Astrocyte (in vitro differentiated cells and primary cell): ENCODE results near the gene CDS2.

Experiments used
- CTCF ChIP-seq: IDR thresholded peaks from 2 replicates; pipeline ENCODE4 v1.5.1; 2011; ENCODE audit warnings: low read depth, mild to moderate bottlenecking, inconsistent platforms, low read length, moderate library complexity; ENCODE audit not compliant: insufficient read depth
- EZH2 ChIP-seq: IDR thresholded peaks from 2 replicates; pipeline ENCODE4 v1.6.1; 2012; ENCODE audit warnings: mild to moderate bottlenecking, low read length, inconsistent platforms; ENCODE audit not compliant: insufficient read depth

DNA sequence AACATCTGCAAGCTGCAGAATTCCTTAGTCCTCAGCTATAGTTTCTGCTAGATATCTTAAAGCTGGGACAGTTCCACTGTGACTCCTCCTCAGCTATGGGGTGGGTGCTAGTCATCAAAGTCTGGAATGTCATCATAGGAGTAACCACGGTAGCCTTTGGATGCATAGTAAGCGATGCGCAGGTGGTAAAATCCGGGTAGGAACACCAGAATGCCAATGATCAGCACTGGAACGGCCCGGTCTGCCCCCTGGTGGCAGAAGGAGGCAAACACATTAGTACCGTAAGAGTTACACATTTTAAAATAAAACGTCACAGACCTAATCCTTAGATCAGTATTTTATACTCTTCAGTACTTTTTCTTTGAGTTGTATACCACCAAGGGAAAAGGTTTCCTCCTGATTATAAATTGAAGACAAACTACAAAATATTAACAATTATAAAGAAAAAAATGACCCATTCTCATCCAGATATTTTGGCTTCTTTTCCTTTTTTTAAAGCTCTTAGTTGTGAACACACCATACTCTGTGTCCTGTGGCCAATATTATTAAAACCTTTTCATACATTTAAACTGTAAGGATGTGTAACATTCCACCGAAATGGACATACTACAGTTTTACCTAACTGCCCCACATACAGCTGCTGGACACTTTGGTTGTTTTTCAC, 26.0 kb upstream of the CDS2 start:
- TF ChIP-seq EZH2 (no peak), CTCF (peak; percentile 73)
